Neural progenitor cell (in vitro differentiated cells): Measurements from ENCODE around the gene SNX2. TPM values are rescaled to one million over a fixed set of nuclear protein-coding genes. Genes with fewer than 3 reads are reported as not detected.

Experiments
- DNase-seq: peaks from one replicate; pipeline ENCODE4 v3.0.0-alpha.2; 2016; ENCODE audit warnings: low spot score
- H2AFZ ChIP-seq: fragments of 200-600 bp; sonication (generic); replicated peaks from 2 replicates; pipeline ENCODE4 v1.6.1; 2016; ENCODE audit warnings: antibody characterized with exemption
- H3F3A ChIP-seq: fragments of 200-600 bp; sonication (generic); 2 replicates; pipeline ENCODE4 v1.6.1; 2016; ENCODE audit warnings: antibody characterized with exemption, low read depth
- H3K27ac ChIP-seq: fragments of 200-600 bp; sonication (generic); 2 replicates; pipeline ENCODE4 v1.5.1; 2016; ENCODE audit warnings: mild to moderate bottlenecking
- H3K27me3 ChIP-seq: fragments of 200-600 bp; sonication (generic); 2 replicates; pipeline ENCODE4 v1.6.1; 2016; ENCODE audit warnings: mild to moderate bottlenecking, moderate library complexity
- H3K36me3 ChIP-seq: fragments of 200-600 bp; sonication (generic); 2 replicates; pipeline ENCODE4 v1.5.1; 2016
- H3K4me1 ChIP-seq: fragments of 200-600 bp; sonication (generic); 2 replicates; pipeline ENCODE4 v1.6.1; 2016; ENCODE audit warnings: mixed run types
- H3K4me2 ChIP-seq: fragments of 200-600 bp; sonication (generic); 2 replicates; pipeline ENCODE4 v1.6.1; 2016
- H3K4me3 ChIP-seq: fragments of 200-600 bp; sonication (generic); 2 replicates; pipeline ENCODE4 v1.5.1; 2016
- H3K79me2 ChIP-seq: fragments of 200-600 bp; sonication (generic); 2 replicates; pipeline ENCODE4 v1.6.1; 2016; ENCODE audit warnings: low read depth
- H3K9ac ChIP-seq: fragments of 200-600 bp; sonication (generic); 2 replicates; pipeline ENCODE4 v1.6.1; 2016
- H3K9me3 ChIP-seq: fragments of 200-600 bp; sonication (generic); 2 replicates; pipeline ENCODE4 v1.5.1; 2016; ENCODE audit warnings: low read depth
- H4K20me1 ChIP-seq: fragments of 200-600 bp; sonication (generic); 2 replicates; pipeline ENCODE4 v1.6.1; 2016; ENCODE audit warnings: low read depth
- H3K27ac Mint-ChIP-seq: 3 replicates; pipeline ENCODE4 v1.8.0; 2021; ENCODE audit warnings: mixed read lengths
- H3K27me3 Mint-ChIP-seq: 2 replicates; pipeline ENCODE4 v1.8.0; 2022; ENCODE audit warnings: low read depth, mild to moderate bottlenecking, inconsistent platforms, moderate library complexity, mixed read lengths; ENCODE audit not compliant: insufficient read depth
- H3K36me3 Mint-ChIP-seq: 3 replicates; pipeline ENCODE4 v1.8.0; 2021; ENCODE audit warnings: mixed read lengths
- H3K4me1 Mint-ChIP-seq: 3 replicates; pipeline ENCODE4 v1.8.0; 2021; ENCODE audit warnings: mixed read lengths
- H3K4me3 Mint-ChIP-seq: 3 replicates; pipeline ENCODE4 v1.8.0; 2021; ENCODE audit warnings: mild to moderate bottlenecking, moderate library complexity, mixed read lengths
- H3K9me3 Mint-ChIP-seq: 3 replicates; pipeline ENCODE4 v1.8.0; 2020; ENCODE audit warnings: mixed read lengths
- CTCF ChIP-seq: fragments of 200-600 bp; sonication (generic); IDR thresholded peaks from 2 replicates; pipeline ENCODE4 v1.5.1; 2017; ENCODE audit warnings: antibody characterized with exemption, mild to moderate bottlenecking
- EZH2 ChIP-seq: fragments of 200-600 bp; sonication (generic); IDR thresholded peaks from 2 replicates; pipeline ENCODE4 v1.6.1; 2017; ENCODE audit warnings: antibody characterized with exemption, mild to moderate bottlenecking, moderate library complexity
- EZH2phosphoT487 ChIP-seq: fragments of 200-600 bp; sonication (generic); IDR thresholded peaks from 2 replicates; pipeline ENCODE4 v1.6.1; 2017; ENCODE audit warnings: antibody characterized with exemption
- total RNA-seq: library from RNA; depleted of rRNA; stranded (reverse); fragments of >200 nt; gene quantifications from 2 replicates; pipeline ENCODE4 v1.2.3, GENCODE V29; 2015; ENCODE audit warnings: low replicate concordance

The SNX2 gene
- total RNA-seq, 1 donor from 2014 or later, result 73.0 TPM

DNA sequence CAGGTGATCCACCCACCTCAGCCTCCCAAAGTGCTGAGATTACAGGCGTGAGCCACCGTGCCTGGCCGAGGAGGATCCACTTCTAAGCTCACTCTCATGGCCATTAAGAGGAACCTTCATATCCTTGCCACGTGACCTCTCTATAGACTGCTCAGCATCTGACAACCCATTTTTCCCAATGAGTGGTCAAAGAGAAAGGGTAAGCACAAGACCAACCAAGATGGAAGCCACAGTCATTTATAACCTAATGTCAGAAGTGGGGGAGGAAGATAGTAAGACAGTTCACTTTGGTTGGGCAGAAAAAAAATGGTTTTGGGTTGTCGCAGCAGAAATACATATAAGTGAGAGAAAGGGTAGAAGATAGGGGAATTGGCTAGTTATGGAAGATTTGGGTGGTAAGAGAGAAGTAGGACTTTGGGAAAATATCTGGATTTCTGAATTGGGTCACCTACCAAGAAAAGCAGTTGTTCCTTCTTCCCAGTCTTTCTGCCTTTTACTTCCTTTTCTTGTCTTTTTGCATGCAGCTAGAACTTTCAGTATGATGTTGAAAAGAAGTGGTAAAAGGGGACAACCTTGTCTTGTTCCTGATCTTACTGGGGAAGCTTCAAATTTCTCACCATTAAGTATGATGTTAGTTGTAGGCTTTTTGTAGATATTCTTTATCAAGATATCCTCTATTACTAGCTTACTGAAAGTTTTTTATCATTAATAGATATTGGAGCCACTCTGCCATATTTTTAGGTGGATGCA lies 15.6 kb downstream of the SNX2 start:
- Histone ChIP-seq H3F3A (no peaks in the 10 kb centered on the region), H3K4me2 (no peak overlapping the region), H3K4me3 (no peak overlapping the region), H3K79me2 (peaks cover 80% of the 10 kb centered on the region), H3K4me1 (no peaks in the 10 kb centered on the region), H3K9me3 (no peaks in the 10 kb centered on the region), H3K9ac (no peak overlapping the region), H4K20me1 (no peaks in the 10 kb centered on the region), H3K36me3 (no peaks in the 10 kb centered on the region), H3K27ac (no peak overlapping the region), H3K27me3 (no peaks in the 10 kb centered on the region), H2AFZ (no peak overlapping the region)
- H3K9me3 Mint-ChIP-seq, result peaks cover 33% of the 10 kb centered on the region
- DNase-seq, result no peak
- peaks cover 2% of the 10 kb centered on the region for H3K27me3 Mint-ChIP-seq
- no peaks in the 10 kb centered on the region for H3K4me1 Mint-ChIP-seq
- H3K4me3 Mint-ChIP-seq, result no peak overlapping the region
- peaks cover 32% of the 10 kb centered on the region for H3K36me3 Mint-ChIP-seq
- no peak for TF ChIP-seq CTCF
- no peak for TF ChIP-seq EZH2
- no peak for TF ChIP-seq EZH2phosphoT487
- H3K27ac Mint-ChIP-seq, result no peak overlapping the region

DNA sequence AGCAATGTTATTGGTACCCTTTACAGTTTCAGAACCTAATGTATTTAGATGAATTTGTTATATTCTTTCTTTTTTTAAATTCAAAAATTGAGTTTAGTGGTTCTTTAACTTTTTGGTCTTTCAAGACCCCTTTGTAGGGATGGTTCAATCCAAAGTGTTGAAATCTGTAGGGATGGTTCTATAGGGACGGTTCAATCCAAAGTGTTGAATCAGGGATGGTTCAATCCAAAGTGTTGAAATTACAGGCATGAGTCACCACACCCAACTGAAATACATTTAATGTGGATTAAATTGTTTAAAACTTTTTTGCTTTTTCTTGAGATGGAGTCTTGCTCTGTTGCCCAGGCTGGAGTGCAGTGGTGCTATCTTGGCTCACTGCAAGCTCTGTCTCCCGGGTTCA lies 30.6 kb downstream of the SNX2 start:
- H3K27me3 Mint-ChIP-seq, result no peaks in the 10 kb centered on the region
- Histone ChIP-seq H3K27ac (no peak overlapping the region), H3K9ac (no peak overlapping the region), H2AFZ (no peak overlapping the region), H3K4me3 (no peak overlapping the region), H4K20me1 (peaks cover 6% of the 10 kb centered on the region), H3K4me1 (peaks cover 21% of the 10 kb centered on the region), H3K27me3 (no peaks in the 10 kb centered on the region), H3F3A (peaks cover 8% of the 10 kb centered on the region), H3K4me2 (no peak overlapping the region), H3K9me3 (no peaks in the 10 kb centered on the region), H3K79me2 (no peaks in the 10 kb centered on the region), H3K36me3 (no peaks in the 10 kb centered on the region)
- H3K4me1 Mint-ChIP-seq, result peaks cover 25% of the 10 kb centered on the region
- TF ChIP-seq EZH2phosphoT487 (no peak), CTCF (no peak), EZH2 (no peak)
- H3K36me3 Mint-ChIP-seq, result peaks cover 34% of the 10 kb centered on the region
- no peaks in the 10 kb centered on the region for H3K9me3 Mint-ChIP-seq
- no peak overlapping the region for H3K27ac Mint-ChIP-seq
- no peak for DNase-seq
- H3K4me3 Mint-ChIP-seq, result no peak overlapping the region

- Histone ChIP-seq H3K79me2 (no peaks in the 10 kb centered on the region), H3K36me3 (peaks cover 5% of the 10 kb centered on the region), H3K9ac (no peak overlapping the region), H3K27ac (no peak overlapping the region), H2AFZ (no peak overlapping the region), H3K4me1 (peaks cover 18% of the 10 kb centered on the region), H3K27me3 (no peaks in the 10 kb centered on the region), H3K4me3 (no peak overlapping the region), H3K4me2 (peak overlapping the region; percentile 36), H4K20me1 (peaks cover 10% of the 10 kb centered on the region), H3K9me3 (no peaks in the 10 kb centered on the region), H3F3A (peaks cover 11% of the 10 kb centered on the region)
- Mint-ChIP-seq H3K27me3 (no peaks in the 10 kb centered on the region), H3K4me1 (peaks cover 13% of the 10 kb centered on the region), H3K9me3 (no peaks in the 10 kb centered on the region), H3K4me3 (no peak overlapping the region), H3K27ac (no peak overlapping the region), H3K36me3 (peaks cover 18% of the 10 kb centered on the region)
- no peak for TF ChIP-seq CTCF
- TF ChIP-seq EZH2, result no peak
- TF ChIP-seq EZH2phosphoT487, result no peak
- DNase-seq, result no peak
These were observed 35.5 kb downstream of the SNX2 start for GRCh38 chr5:122810405-122810804.
